CD4-positive, alpha-beta T cell treated with Interferon alpha-2 for 1 hour (primary cell): ENCODE measurements around the gene ZNF414.
"Not testable (repeated sequence)": the region's sequence is repeated elsewhere in the genome, so short reads cannot be mapped to it uniquely, and the experiment has no call there.

ENCODE experiments used
- DNase-seq, 2 donors: peaks; one replicate each; pipeline ENCODE4 v3.0.0-alpha.2; 2020 to 2022

ZNF414 gene, protein sequence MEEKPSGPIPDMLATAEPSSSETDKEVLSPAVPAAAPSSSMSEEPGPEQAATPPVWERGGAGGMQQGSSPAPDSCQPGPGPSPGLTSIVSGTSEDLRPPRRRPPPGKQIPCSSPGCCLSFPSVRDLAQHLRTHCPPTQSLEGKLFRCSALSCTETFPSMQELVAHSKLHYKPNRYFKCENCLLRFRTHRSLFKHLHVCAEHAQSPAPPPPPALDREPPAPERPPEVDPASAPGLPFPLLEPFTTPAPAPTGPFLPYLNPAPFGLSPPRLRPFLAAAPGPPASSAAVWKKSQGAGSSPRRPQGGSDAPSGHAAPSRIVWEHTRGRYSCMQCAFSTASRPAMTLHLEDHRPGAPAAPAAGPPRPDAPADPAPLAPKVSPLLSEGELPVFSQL

GRCh38 chr19:8513687-8514504, at the start of gene ZNF414:
Gene ZNF414 (minus strand): TSS chr19:8514167. CDS start chr19:8514046, 121 bp downstream.
- peak; percentile 94 to 97 for DNase-seq

- no peak for DNase-seq
Measured at GRCh38 chr19:8561075-8561764, 47.3 kb upstream of the ZNF414 start.

DNA sequence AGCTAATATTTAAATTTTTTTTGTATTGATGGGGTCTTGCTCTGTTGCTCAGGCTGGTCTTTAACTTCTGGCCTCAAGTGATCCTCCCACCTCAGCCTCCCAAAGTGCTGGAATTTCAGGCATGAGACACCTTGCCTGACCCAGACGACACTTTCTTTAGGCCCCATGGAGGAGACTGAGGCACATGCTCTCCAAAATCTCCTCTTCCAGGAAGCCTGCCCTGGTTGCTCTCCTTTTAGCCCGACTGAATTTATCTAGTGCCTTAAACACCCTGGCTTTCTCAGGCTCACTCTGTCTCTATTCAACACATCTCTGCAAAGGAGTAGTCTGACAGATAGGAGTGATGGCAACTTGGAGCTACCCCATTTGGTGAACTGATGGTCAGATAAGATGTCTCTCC, 44.4 kb upstream of the ZNF414 start:
- no peak for DNase-seq

DNA sequence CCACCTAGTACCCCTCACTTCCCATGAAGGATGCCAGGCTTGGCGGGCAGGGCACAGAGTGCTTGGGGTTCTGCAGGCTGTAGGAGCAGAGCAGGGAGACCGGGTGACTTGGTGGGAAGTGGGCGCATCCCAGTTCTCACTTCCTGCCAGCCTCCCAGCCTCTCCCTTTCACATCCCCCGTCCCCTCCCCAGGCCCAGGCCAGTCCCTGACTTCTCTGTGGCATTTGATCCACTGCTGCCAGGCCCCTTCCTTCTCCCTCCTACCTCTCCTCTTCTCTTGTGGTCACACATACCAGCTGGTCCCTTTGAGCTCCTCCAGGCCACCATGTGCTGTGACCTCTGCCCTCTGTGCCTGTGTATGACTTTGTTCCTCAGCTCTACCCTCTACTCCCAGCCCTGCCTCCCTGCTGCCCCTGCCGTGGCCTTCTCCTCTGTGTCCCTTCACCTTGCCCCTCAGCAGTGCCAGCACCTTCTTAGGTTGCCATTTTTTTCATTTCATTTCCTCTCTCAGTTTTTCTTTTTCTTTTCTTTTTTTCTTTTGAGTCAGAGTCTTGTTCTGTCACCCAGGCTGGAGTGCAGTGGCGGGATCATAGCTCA, 43.8 kb upstream of the ZNF414 start:
- no peak for DNase-seq

GRCh38 chr19:8553729-8554128, 39.8 kb upstream of the ZNF414 start:
- DNase-seq, result not testable (repeated sequence)

- DNase-seq, result no peak
Measured at GRCh38 chr19:8552810-8553209, 38.8 kb upstream of the ZNF414 start.

DNA sequence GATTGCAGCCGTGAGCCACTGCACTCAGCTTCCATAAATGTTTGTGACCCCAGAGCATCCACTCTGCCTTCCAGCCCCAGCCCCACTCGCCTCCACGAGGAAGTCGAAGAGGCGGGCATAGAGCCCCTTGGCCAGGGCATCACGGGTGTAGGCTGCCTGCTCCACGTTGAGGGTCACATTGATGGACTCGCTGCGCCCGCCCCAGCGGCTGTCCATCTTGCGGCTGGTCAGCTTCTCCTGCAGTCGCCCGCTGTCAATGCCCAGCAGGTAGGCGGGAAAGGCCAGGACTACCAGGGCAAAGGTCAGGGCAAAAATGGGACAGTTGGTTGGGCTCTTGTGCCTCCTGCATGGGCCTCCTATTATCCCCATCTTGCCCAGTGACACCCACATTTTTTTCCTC, 36.1 kb upstream of the ZNF414 start:
- no peak for DNase-seq

DNA sequence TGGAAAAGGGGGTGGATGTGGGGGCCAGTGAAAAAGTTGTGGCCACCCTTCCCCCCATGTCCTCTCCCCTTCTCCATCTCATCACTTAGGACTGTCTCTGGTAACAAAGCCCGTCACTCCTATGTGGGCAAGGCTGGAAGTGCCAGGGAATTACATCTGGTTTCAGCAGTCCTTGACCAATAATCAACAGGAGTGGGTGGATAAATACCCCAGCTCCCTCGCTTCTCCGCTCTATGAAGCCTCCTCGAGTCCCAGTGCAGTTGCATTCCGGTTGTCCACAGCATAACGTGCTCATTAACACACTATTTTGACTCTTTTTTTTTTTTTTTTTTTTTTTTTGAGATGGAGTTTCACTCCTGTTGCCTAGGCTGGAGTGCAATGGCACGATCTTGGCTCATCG, 31.8 kb upstream of the ZNF414 start:
- no peak for DNase-seq

GRCh38 chr19:8544168-8544567, 30.2 kb upstream of the ZNF414 start:
- no peak for DNase-seq

- DNase-seq, result no peak
Measured at GRCh38 chr19:8539621-8540149, 25.7 kb upstream of the ZNF414 start.

DNA sequence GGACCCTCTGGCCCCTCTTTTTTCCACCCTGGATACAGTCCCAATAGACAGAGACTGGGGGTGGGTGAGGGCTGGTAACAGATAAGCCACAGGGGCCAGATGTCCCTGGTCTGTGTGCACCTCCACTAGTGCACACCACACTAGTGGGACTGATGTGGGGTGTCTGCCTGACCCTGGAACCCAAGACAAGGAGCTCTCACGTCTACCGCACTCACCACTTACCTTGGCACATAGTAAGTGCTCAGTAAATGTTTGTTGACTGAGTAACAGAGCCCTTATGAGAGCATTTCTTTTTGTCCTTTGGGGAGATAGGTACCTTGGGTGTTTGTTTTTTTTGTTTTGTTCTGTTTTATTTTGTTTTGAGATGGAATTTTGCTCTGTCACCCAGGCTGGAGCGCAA, 23.1 kb upstream of the ZNF414 start:
- no peak for DNase-seq

- DNase-seq, result no peak
Measured at GRCh38 chr19:8536282-8536681, 22.3 kb upstream of the ZNF414 start.

DNA sequence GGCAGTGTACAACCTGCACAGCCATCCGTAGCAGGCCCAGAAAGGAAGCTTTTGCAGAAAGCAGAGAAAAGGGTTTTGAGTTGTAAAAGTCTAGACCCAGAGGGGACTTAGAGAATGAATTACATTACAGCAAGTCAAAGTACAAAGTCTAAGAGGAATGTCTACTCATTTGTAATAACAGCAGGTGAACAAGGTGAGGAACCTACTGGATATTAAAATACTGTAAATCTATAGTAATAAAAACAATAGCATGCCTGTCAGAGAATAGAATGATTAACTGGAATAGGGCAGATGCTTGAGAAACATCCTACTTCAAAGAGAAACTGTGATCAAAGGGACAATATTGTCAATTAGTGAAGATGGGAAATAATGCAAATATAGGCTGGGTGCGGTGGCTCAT, 18.3 kb upstream of the ZNF414 start:
- no peak for DNase-seq

GRCh38 chr19:8531470-8531869, 17.5 kb upstream of the ZNF414 start:
- no peak for DNase-seq

GRCh38 chr19:8530061-8530679, 16.2 kb upstream of the ZNF414 start:
- no peak for DNase-seq

DNA sequence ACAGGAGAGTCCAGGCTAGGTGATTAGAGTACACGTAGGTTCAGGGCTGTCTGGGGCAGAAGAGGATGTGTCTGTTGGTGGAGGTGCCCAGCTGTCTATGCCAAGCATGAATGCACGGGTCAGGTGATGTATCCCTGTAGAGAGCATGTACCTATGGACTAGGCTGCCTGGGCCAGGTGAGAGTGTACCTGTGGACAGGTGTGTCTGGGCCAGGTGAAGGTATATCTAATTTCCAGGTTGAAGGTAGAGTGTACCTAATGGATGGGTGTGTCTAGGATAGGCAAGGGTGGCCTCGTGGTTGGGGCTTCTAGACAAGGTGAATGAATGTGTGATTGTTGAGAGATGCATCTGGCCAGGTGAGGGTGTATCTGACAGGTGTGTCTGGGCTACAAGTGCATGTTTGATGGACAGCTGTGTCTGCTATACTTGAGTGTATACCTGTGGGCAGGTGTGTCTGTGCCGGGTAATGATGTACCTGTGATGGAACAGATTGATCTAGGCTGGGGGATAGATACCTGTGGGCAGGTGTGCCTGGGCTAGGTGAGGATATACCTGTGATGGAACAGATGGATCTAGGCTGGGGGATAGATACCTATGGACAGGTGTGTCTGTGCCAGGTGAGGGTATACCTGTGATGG, 15.5 kb upstream of the ZNF414 start:
- no peak for DNase-seq

GRCh38 chr19:8528500-8528899, 14.5 kb upstream of the ZNF414 start:
- DNase-seq, result no peak

GRCh38 chr19:8526345-8527091, 12.6 kb upstream of the ZNF414 start:
- no peak for DNase-seq

GRCh38 chr19:8525401-8525684, 11.4 kb upstream of the ZNF414 start:
- no peak for DNase-seq

- DNase-seq, result no peak
Measured at GRCh38 chr19:8519388-8519787, 5.4 kb upstream of the ZNF414 start.

DNA sequence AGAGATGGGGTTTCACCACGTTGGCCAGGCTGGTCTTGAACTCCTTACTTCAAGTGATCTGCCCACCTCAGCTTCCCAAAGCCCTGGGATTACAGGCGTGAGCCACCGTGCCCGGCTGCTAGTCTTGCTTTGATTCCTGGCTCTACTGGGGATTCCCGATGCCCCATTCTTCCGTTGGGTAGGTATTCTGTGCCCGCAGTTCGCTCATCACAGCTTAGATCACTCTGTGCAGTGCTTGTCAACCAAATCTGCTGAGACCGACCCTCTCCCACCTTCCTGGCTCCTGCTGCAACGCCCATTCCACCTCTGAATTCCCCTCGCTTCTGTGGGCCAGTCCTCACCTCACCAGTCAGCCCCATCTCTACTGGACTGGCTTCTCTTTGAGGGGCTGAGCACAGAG, 4.6 kb upstream of the ZNF414 start:
- DNase-seq, result no peak
